ENCODE data around the gene HPCAL1. TPM values are rescaled to one million over a fixed set of nuclear protein-coding genes. Genes with fewer than 3 reads are reported as not detected.
A peak's percentile ranks its signal among the peaks of the same experiment; 100 is the strongest.

HPCAL1 gene
- total RNA-seq = 60.3 and 64.1 TPM in 2 replicates
- 26.2 TPM for total RNA-seq (2013)
- polyA plus RNA-seq = 40.4 and 65.1 TPM in 2 replicates
- 35.3 and 39.7 TPM in 2 replicates for polyA minus RNA-seq

DNA sequence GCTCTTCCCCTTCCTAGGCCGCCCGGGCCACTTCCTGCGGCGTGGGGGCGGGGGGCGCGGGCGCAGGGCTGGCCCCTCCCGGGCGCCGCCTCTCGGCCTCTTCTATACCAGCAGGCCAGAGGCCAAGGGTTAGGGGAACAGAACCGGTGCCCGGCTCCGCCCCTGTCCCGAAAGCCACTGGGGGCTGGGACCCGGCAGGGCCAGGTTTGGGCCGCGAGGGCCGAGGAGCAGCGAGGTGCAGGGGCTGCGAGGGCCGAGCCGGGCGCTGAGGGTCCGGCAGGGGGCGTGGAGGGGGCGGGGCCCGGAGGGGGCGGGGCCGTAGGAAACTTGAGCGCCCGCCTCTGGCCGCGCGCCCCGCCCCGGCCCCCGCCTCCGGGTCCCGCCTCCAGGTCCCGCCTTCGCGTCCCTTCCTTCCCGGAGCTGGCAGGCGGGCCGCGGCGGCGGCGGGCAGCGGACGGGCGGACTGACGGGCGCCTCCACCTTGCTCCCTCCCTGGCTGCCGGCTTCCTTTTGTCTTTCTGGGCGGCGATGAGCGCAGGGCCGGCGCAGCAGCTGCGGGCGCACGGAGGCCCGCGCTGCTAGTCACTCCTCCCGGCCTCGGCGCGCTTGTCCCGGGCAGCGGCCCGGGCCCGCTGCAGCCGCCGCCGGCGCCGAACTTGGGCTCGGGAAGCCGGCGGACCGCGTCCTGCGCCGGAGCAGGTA is at the start of gene HPCAL1:
Gene HPCAL1, plus strand, starts transcription at position 426 of the 702 bp plus-strand sequence. CDS start 116,854 bp downstream, outside the sequence.
- Histone ChIP-seq H3K36me3 (replicated peaks in 1 of 2; ENCODE audit: control extremely low read depth in 1 of 2, control insufficient read depth in 1 of 2, extremely low read depth in 1 of 2, insufficient read depth in 2 of 2, low read length in 1 of 2) (no peaks in the 10 kb centered on the region), H2AFZ (ENCODE audit: insufficient read depth, low read depth, low read length, poor library complexity, severe bottlenecking) (peak within 1 kb of the TSS; percentile 84), H4K20me1 (ENCODE audit: control insufficient read depth, insufficient read depth, low read length, poor library complexity, severe bottlenecking) (peaks cover 45% of the 10 kb centered on the region), H3K27me3 (replicated peaks in 1 of 4; ENCODE audit: control extremely low read depth in 1 of 4, control insufficient read depth in 3 of 4, insufficient read depth in 4 of 4, low read length in 3 of 4) (no peaks in the 10 kb centered on the region), H3K9me3 (ENCODE audit: control extremely low read depth in 1 of 3, control insufficient read depth in 2 of 3, insufficient read depth in 1 of 3, low read length in 2 of 3) (no peaks in the 10 kb centered on the region), H3K4me3 (ENCODE audit: control extremely low read depth in 1 of 5, extremely low read depth in 1 of 5, insufficient read depth in 1 of 5, low read depth in 2 of 5, low read length in 4 of 5) (peak within 1 kb of the TSS; percentile 67 to 78 (median 76)), H3K27ac (ENCODE audit: low read length in 2 of 2) (peak within 1 kb of the TSS; percentile 71 to 77), H3K79me2 (ENCODE audit: control insufficient read depth, insufficient read depth, low read length) (peaks cover 49% of the 10 kb centered on the region), H3K4me1 (ENCODE audit: control insufficient read depth in 2 of 2, insufficient read depth in 2 of 2, low read length in 2 of 2) (peaks cover 39 to 51% of the 10 kb centered on the region in 2 donors), H3K4me2 (replicated peaks; ENCODE audit: low read depth, low read length, poor library complexity, severe bottlenecking) (peak within 1 kb of the TSS; percentile 79), H3K9ac (ENCODE audit: low read length) (peak within 1 kb of the TSS; percentile 72)
- TF ChIP-seq, protein P1, sequence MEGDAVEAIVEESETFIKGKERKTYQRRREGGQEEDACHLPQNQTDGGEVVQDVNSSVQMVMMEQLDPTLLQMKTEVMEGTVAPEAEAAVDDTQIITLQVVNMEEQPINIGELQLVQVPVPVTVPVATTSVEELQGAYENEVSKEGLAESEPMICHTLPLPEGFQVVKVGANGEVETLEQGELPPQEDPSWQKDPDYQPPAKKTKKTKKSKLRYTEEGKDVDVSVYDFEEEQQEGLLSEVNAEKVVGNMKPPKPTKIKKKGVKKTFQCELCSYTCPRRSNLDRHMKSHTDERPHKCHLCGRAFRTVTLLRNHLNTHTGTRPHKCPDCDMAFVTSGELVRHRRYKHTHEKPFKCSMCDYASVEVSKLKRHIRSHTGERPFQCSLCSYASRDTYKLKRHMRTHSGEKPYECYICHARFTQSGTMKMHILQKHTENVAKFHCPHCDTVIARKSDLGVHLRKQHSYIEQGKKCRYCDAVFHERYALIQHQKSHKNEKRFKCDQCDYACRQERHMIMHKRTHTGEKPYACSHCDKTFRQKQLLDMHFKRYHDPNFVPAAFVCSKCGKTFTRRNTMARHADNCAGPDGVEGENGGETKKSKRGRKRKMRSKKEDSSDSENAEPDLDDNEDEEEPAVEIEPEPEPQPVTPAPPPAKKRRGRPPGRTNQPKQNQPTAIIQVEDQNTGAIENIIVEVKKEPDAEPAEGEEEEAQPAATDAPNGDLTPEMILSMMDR (IDR thresholded peaks at IDR 0.05) = peak; percentile 80
- no peak for TF ChIP-seq EZH2 (IDR thresholded peaks at IDR 0.05; ENCODE audit: borderline replicate concordance, insufficient read depth, low read depth, low read length, poor library complexity, severe bottlenecking)
- ATAC-seq (ENCODE audit: low read depth) (peak; percentile 81), DNase-seq (peak; percentile 90)
- Mint-ChIP-seq H3K4me3 (peak within 1 kb of the TSS; percentile 99), H3K4me1 (peaks cover 60% of the 10 kb centered on the region), H3K9me3 (ENCODE audit: insufficient read depth) (no peaks in the 10 kb centered on the region), H3K27ac (peak within 1 kb of the TSS; percentile 88), H3K27me3 (no peaks in the 10 kb centered on the region)
- ChIA-PET CTCF (interaction anchor here (0.5 to 10.0 kb wide), 11 partner anchors 27 to 270 kb away, joined by 3 to 162 read pairs (median 11); partner anchors contain the start of gene ODC1), POLR2A (interaction anchor here (0.6 to 5.0 kb wide), 12 partner anchors 17 to 146 kb away, joined by 3 to 62 read pairs (median 6); partner anchors contain the start of gene ODC1)
- intact Hi-C loops (cut with micrococcal nuclease) = loop anchor here (1.0 to 5.0 kb wide), 10 partner anchors 26 to 510 kb away; partner anchors contain the start of genes ODC1, PDIA6, RRM2 and TAF1B
- WGBS (ENCODE audit: insufficient coverage) = under 1% methylated on average over 85 of the region's 87 CpGs
